Cortex of kidney (tissue), 1 donor: Measurements from ENCODE around the gene DRAP1.
"Not testable (repeated sequence)": the region's sequence is repeated elsewhere in the genome, so short reads cannot be mapped to it uniquely, and the experiment has no call there.

Source experiments
- DNase-seq: peaks from one replicate; lab custom pipeline; 2025; lab: John Stamatoyannopoulos, UW

Gene DRAP1

GRCh38 chr11:65931773-65932557, 12.7 kb downstream of the DRAP1 start:
- no peak for DNase-seq

- DNase-seq, result no peak
These were observed 13.3 kb downstream of the DRAP1 start for GRCh38 chr11:65932558-65932919.

- no peak for DNase-seq
These were observed 14.8 kb downstream of the DRAP1 start for GRCh38 chr11:65934014-65934413.

GRCh38 chr11:65937766-65938165, 18.5 kb downstream of the DRAP1 start:
- DNase-seq, result no peak

GRCh38 chr11:65941720-65942310, 22.6 kb downstream of the DRAP1 start:
- DNase-seq, result no peak

- DNase-seq, result no peak
These were observed 23.3 kb downstream of the DRAP1 start for GRCh38 chr11:65942531-65942930.

- no peak for DNase-seq
These were observed 25.0 kb downstream of the DRAP1 start for GRCh38 chr11:65944191-65944590.

GRCh38 chr11:65944767-65945166, 25.5 kb downstream of the DRAP1 start:
- no peak for DNase-seq

- DNase-seq, result no peak
These were observed 26.2 kb downstream of the DRAP1 start, which contains the start of gene TSGA10IP for GRCh38 chr11:65945430-65945911. TSGA10IP (plus strand) TSS chr11:65945480; CDS start chr11:65945676, 196 bp downstream.

- DNase-seq, result no peak
These were observed 26.8 kb downstream of the DRAP1 start for GRCh38 chr11:65945941-65946558.

GRCh38 chr11:65946655-65947054, 27.4 kb downstream of the DRAP1 start:
- no peak for DNase-seq

GRCh38 chr11:65947133-65947532, 27.9 kb downstream of the DRAP1 start:
- no peak for DNase-seq

- DNase-seq, result no peak
These were observed 28.4 kb downstream of the DRAP1 start for GRCh38 chr11:65947603-65948125.

GRCh38 chr11:65950711-65951110, 31.5 kb downstream of the DRAP1 start:
- not testable (repeated sequence) for DNase-seq

GRCh38 chr11:65951641-65952040, 32.4 kb downstream of the DRAP1 start:
- DNase-seq, result not testable (repeated sequence)

- DNase-seq, result no peak
These were observed 32.9 kb downstream of the DRAP1 start for GRCh38 chr11:65952052-65952521.

GRCh38 chr11:65953471-65953870, 34.2 kb downstream of the DRAP1 start:
- no peak for DNase-seq

- DNase-seq, result no peak
These were observed 35.5 kb downstream of the DRAP1 start for GRCh38 chr11:65954771-65955170.

- DNase-seq, result no peak
These were observed 39.1 kb downstream of the DRAP1 start for GRCh38 chr11:65958291-65958690.

- DNase-seq, result no peak
These were observed 39.7 kb downstream of the DRAP1 start for GRCh38 chr11:65958774-65959420.

GRCh38 chr11:65960824-65961266, 41.6 kb downstream of the DRAP1 start:
- no peak for DNase-seq
